ENCODE results near the gene SYT9. TPM values are rescaled to one million over a fixed set of nuclear protein-coding genes. Genes with fewer than 3 reads are reported as not detected.
"Not testable (repeated sequence)": the region's sequence is repeated elsewhere in the genome, so short reads cannot be mapped to it uniquely, and the experiment has no call there.

Gene SYT9
- total and polyA plus RNA-seq, 10 of the 15 experiments (the other 5 are each of a cell fraction or from before 2014, with no cell fraction given), result 0.03 TPM; not detected in 9

- TF ChIP-seq NR2C1 (IDR thresholded peaks at IDR 0.05), result no peak
- peak; percentile 75 for TF ChIP-seq YY1 (IDR thresholded peaks at IDR 0.05; ENCODE audit: low read depth, low read length)
- no peak for TF ChIP-seq NFXL1 (IDR thresholded peaks at IDR 0.05; ENCODE audit: borderline replicate concordance)
Observed at GRCh38 chr11:7516475-7516874, 264.8 kb downstream of the SYT9 start (continued).

- FAIRE-seq; DNase-seq (ENCODE audit: low read depth, low spot score); ATAC-seq; RAD21 ChIA-PET (ENCODE audit: unreplicated experiment); BruUV-seq (replicated peaks); H3K36me3 ChIP-seq (ENCODE audit: control insufficient read depth in 2 of 2, insufficient read depth in 2 of 2, low read length in 1 of 2); H4K20me1 ChIP-seq (ENCODE audit: control insufficient read depth, insufficient read depth); H2AFZ ChIP-seq (ENCODE audit: control insufficient read depth, low read depth, low read length); H3K27ac ChIP-seq (ENCODE audit: control insufficient read depth, insufficient read depth); H3K9ac ChIP-seq (ENCODE audit: control insufficient read depth, insufficient read depth, low read length); H3K27me3 ChIP-seq (replicated peaks in 1 of 2; ENCODE audit: control insufficient read depth in 2 of 2, insufficient read depth in 2 of 2, low read length in 1 of 2); H3K9me3 ChIP-seq (replicated peaks; ENCODE audit: control insufficient read depth, insufficient read depth, low read length): not testable (repeated sequence)
- WGBS (ENCODE audit: insufficient coverage, insufficient replicate concordance, low lambda C conversion rate, missing lambda C conversion rate), result 96% methylated on average over 13 of the region's 13 CpGs
- intact Hi-C loops (cut with micrococcal nuclease; ENCODE audit: unreplicated experiment), result loop anchor here (10.0 kb wide), 1 partner anchor 773 kb away; no protein-coding TSS in a partner anchor
- Histone ChIP-seq H3K4me1 (ENCODE audit: control insufficient read depth, insufficient read depth, low read length) (peaks cover 35% of the 10 kb centered on the region), H3K79me2 (ENCODE audit: control insufficient read depth, insufficient read depth, low read length) (peaks cover 95% of the 10 kb centered on the region), H3K4me2 (ENCODE audit: control insufficient read depth, insufficient read depth) (peak overlapping the region; percentile 99), H3K4me3 (peak overlapping the region; percentile 92)
- CTCF ChIA-PET, result interaction anchor here (0.7 to 5.2 kb wide), 3 partner anchors 31 to 904 kb away, joined by 3 to 28 read pairs (median 21); no protein-coding TSS in a partner anchor
- in situ Hi-C loops (cut with MboI), result loop anchor here (25.0 kb wide), 1 partner anchor 1830 kb away; the partner anchor contains the start of genes TRIM22 and TRIM5
- SMC1A ChIA-PET (ENCODE audit: uncharacterized antibody, unreplicated experiment), result interaction anchor here (1.5 to 6.0 kb wide), 3 partner anchors 31 to 45 kb away, joined by 3 to 60 read pairs (median 21); no protein-coding TSS in a partner anchor
- POLR2A ChIA-PET, result interaction anchor here (1.2 kb wide), 1 partner anchor 16 kb away, joined by 3 read pairs; no protein-coding TSS in a partner anchor
- TF ChIP-seq MLLT1 (IDR thresholded peaks at IDR 0.05), result peak; percentile 85
Observed at GRCh38 chr11:7517743-7518142, 266.0 kb downstream of the SYT9 start.

MicroRNAs encoded within 50 kb of the gene (microRNA counts, 767-probe panel; counts per million panel counts)
- 1,761 counts per million, percentile 68 among the panel's probes with 10 or more counts for microRNA hsa-miR-302e

Small RNAs within 50 kb of the gene (microRNA-seq; reads per million reads assigned to microRNA genes)
- gene MIR302E, result not detected

Small RNAs within 50 kb of the gene (small RNA-seq; reads per million reads assigned to genes)
- gene MIR302E, result not detected

Other genes with a start within 250 kb of the SYT9 start
- not detected in 2 replicates for gene ZNF214, start 231.6 kb upstream of the SYT9 start, total RNA-seq (2014; rRNA removed)
- gene ZNF214, start 231.6 kb upstream of the SYT9 start, total RNA-seq (2014; rRNA removed; fragmentation: Illumina TruSeq; extraction: Trizol), result 0.18 TPM in 1 of 2 replicates, not detected in the other
- not detected in 2 replicates for gene ZNF214, start 231.6 kb upstream of the SYT9 start, total RNA-seq (2021)
- gene ZNF214, start 231.6 kb upstream of the SYT9 start, polyA plus RNA-seq (2011; rRNA removed), result not detected in 2 replicates
- gene ZNF214, start 231.6 kb upstream of the SYT9 start, polyA plus RNA-seq (2014; fragmentation: Illumina TruSeq; extraction: Trizol), result not detected in 2 replicates
- not detected for gene ZNF214, start 231.6 kb upstream of the SYT9 start, polyA plus RNA-seq (2014; fragmentation: Nextera tagmentation; extraction: Ambion mirVana)
- not detected in 2 replicates for gene ZNF214, start 231.6 kb upstream of the SYT9 start, polyA plus RNA-seq (2014; rRNA removed)
- not detected for gene ZNF214, start 231.6 kb upstream of the SYT9 start, polyA plus RNA-seq (2016; fragmentation: Nextera tagmentation; extraction: Ambion mirVana)
- gene NLRP14, start 231.4 kb upstream of the SYT9 start, total RNA-seq (2014; rRNA removed), result 0.05 TPM in 1 of 2 replicates, not detected in the other
- 0.04 and 0.09 TPM in 2 replicates for gene NLRP14, start 231.4 kb upstream of the SYT9 start, total RNA-seq (2014; rRNA removed; fragmentation: Illumina TruSeq; extraction: Trizol)
- 0.05 TPM in 1 of 2 replicates, not detected in the other for gene NLRP14, start 231.4 kb upstream of the SYT9 start, total RNA-seq (2021)
- gene NLRP14, start 231.4 kb upstream of the SYT9 start, polyA plus RNA-seq (2011; rRNA removed), result 0.12 and 0.19 TPM in 2 replicates
- gene NLRP14, start 231.4 kb upstream of the SYT9 start, polyA plus RNA-seq (2014; fragmentation: Illumina TruSeq; extraction: Trizol), result 0.03 and 0.05 TPM in 2 replicates
- gene NLRP14, start 231.4 kb upstream of the SYT9 start, polyA plus RNA-seq (2014; fragmentation: Nextera tagmentation; extraction: Ambion mirVana), result under 1 TPM; 0.02 to 0.04 TPM
- gene NLRP14, start 231.4 kb upstream of the SYT9 start, polyA plus RNA-seq (2014; rRNA removed), result 0.04 TPM in 1 of 2 replicates, not detected in the other
- gene NLRP14, start 231.4 kb upstream of the SYT9 start, polyA plus RNA-seq (2016; fragmentation: Nextera tagmentation; extraction: Ambion mirVana), result not detected
- gene RBMXL2, start 162.9 kb upstream of the SYT9 start, total RNA-seq (2014; rRNA removed), result not detected in 2 replicates
- gene RBMXL2, start 162.9 kb upstream of the SYT9 start, total RNA-seq (2014; rRNA removed; fragmentation: Illumina TruSeq; extraction: Trizol), result not detected in 2 replicates
- gene RBMXL2, start 162.9 kb upstream of the SYT9 start, total RNA-seq (2021), result not detected in 2 replicates
- not detected in 2 replicates for gene RBMXL2, start 162.9 kb upstream of the SYT9 start, polyA plus RNA-seq (2011; rRNA removed)
- not detected in 2 replicates for gene RBMXL2, start 162.9 kb upstream of the SYT9 start, polyA plus RNA-seq (2014; fragmentation: Illumina TruSeq; extraction: Trizol)
- not detected for gene RBMXL2, start 162.9 kb upstream of the SYT9 start, polyA plus RNA-seq (2014; fragmentation: Nextera tagmentation; extraction: Ambion mirVana)
- not detected in 2 replicates for gene RBMXL2, start 162.9 kb upstream of the SYT9 start, polyA plus RNA-seq (2014; rRNA removed)
- gene RBMXL2, start 162.9 kb upstream of the SYT9 start, polyA plus RNA-seq (2016; fragmentation: Nextera tagmentation; extraction: Ambion mirVana), result not detected
- gene OLFML1, start 233.6 kb downstream of the SYT9 start, total RNA-seq (2014; rRNA removed), result not detected in 2 replicates
- gene OLFML1, start 233.6 kb downstream of the SYT9 start, total RNA-seq (2014; rRNA removed; fragmentation: Illumina TruSeq; extraction: Trizol), result not detected in 2 replicates
- not detected in 2 replicates for gene OLFML1, start 233.6 kb downstream of the SYT9 start, total RNA-seq (2021)
- not detected in 2 replicates for gene OLFML1, start 233.6 kb downstream of the SYT9 start, polyA plus RNA-seq (2011; rRNA removed)
- not detected in 2 replicates for gene OLFML1, start 233.6 kb downstream of the SYT9 start, polyA plus RNA-seq (2014; fragmentation: Illumina TruSeq; extraction: Trizol)
- gene OLFML1, start 233.6 kb downstream of the SYT9 start, polyA plus RNA-seq (2014; fragmentation: Nextera tagmentation; extraction: Ambion mirVana), result under 1 TPM; 0.04 to 0.06 TPM
- not detected in 2 replicates for gene OLFML1, start 233.6 kb downstream of the SYT9 start, polyA plus RNA-seq (2014; rRNA removed)
- gene OLFML1, start 233.6 kb downstream of the SYT9 start, polyA plus RNA-seq (2016; fragmentation: Nextera tagmentation; extraction: Ambion mirVana), result under 1 TPM; 0.35 to 0.71 TPM

Measured in GM12878 (cell line).